GM21825 (cell line): ENCODE data around the gene PCOLCE2.
A peak's percentile ranks its signal among the peaks of the same experiment; 100 is the strongest.
"Not testable (repeated sequence)": the region's sequence is repeated elsewhere in the genome, so short reads cannot be mapped to it uniquely, and the experiment has no call there.

Source experiments
- ATAC-seq: cut with Tn5 transposase; IDR thresholded peaks from one replicate; pipeline ENCODE4 v1.9.1; 2021; ENCODE audit warnings: mild to moderate bottlenecking, moderate library complexity; ENCODE audit not compliant: unreplicated experiment

PCOLCE2 gene

GRCh38 chr3:142875099-142875498 is 13.8 kb downstream of the PCOLCE2 start:
- ATAC-seq: no peak

GRCh38 chr3:142868382-142868781 is 20.5 kb downstream of the PCOLCE2 start:
- not testable (repeated sequence) for ATAC-seq

- no peak for ATAC-seq
These were observed 21.8 kb downstream of the PCOLCE2 start for GRCh38 chr3:142866841-142867631.

- no peak for ATAC-seq
These were observed 24.7 kb downstream of the PCOLCE2 start for GRCh38 chr3:142863930-142864920.

GRCh38 chr3:142863010-142863817 is 25.7 kb downstream of the PCOLCE2 start:
- ATAC-seq: no peak

- ATAC-seq: no peak
These were observed 27.0 kb downstream of the PCOLCE2 start for GRCh38 chr3:142861926-142862325.

GRCh38 chr3:142858043-142858442 is 30.8 kb downstream of the PCOLCE2 start:
- no peak for ATAC-seq

- ATAC-seq: no peak
These were observed 31.8 kb downstream of the PCOLCE2 start for GRCh38 chr3:142857056-142857455.

- no peak for ATAC-seq
These were observed 35.4 kb downstream of the PCOLCE2 start for GRCh38 chr3:142853270-142854168.

- no peak for ATAC-seq
These were observed 36.9 kb downstream of the PCOLCE2 start for GRCh38 chr3:142852009-142852408.

GRCh38 chr3:142850395-142851023 is 38.4 kb downstream of the PCOLCE2 start:
- ATAC-seq: no peak

- ATAC-seq: no peak
These were observed 39.7 kb downstream of the PCOLCE2 start for GRCh38 chr3:142849148-142849547.

- ATAC-seq: no peak
These were observed 41.9 kb downstream of the PCOLCE2 start for GRCh38 chr3:142846779-142847577.

GRCh38 chr3:142844339-142844977 is 44.4 kb downstream of the PCOLCE2 start:
- ATAC-seq: no peak

- ATAC-seq: no peak
These were observed 49.1 kb downstream of the PCOLCE2 start for GRCh38 chr3:142839831-142840230.

GRCh38 chr3:142837526-142837925 is 51.4 kb downstream of the PCOLCE2 start:
- ATAC-seq: no peak

GRCh38 chr3:142828703-142829305 is 60.1 kb downstream of the PCOLCE2 start:
- ATAC-seq: peak; percentile 95

GRCh38 chr3:142819179-142819578 is 69.7 kb downstream of the PCOLCE2 start:
- ATAC-seq: no peak
